HG03064 (cell line): ENCODE measurements around the gene HUS1.
"Not testable (repeated sequence)": the region's sequence is repeated elsewhere in the genome, so short reads cannot be mapped to it uniquely, and the experiment has no call there.

Experiments used
- ATAC-seq: cut with Tn5 transposase; IDR thresholded peaks from one replicate; pipeline ENCODE4 v1.9.1; 2021; ENCODE audit warnings: low read depth; ENCODE audit not compliant: unreplicated experiment

Gene HUS1

GRCh38 chr7:47980648-47981047 is 1.2 kb upstream of the HUS1 start:
- ATAC-seq = not testable (repeated sequence)

- no peak for ATAC-seq
These were observed 392 bp upstream of the HUS1 start for GRCh38 chr7:47979832-47980181.

GRCh38 chr7:47978790-47979144 is 648 bp downstream of the HUS1 start:
- no peak for ATAC-seq

- no peak for ATAC-seq
These were observed 5.7 kb downstream of the HUS1 start for GRCh38 chr7:47973739-47974138.

- no peak for ATAC-seq
These were observed 8.7 kb downstream of the HUS1 start for GRCh38 chr7:47970761-47971160.

- no peak for ATAC-seq
These were observed 10.3 kb downstream of the HUS1 start for GRCh38 chr7:47968847-47969774.

GRCh38 chr7:47967708-47968107 is 11.7 kb downstream of the HUS1 start:
- ATAC-seq = no peak

GRCh38 chr7:47967123-47967522 is 12.3 kb downstream of the HUS1 start:
- ATAC-seq = no peak

- no peak for ATAC-seq
These were observed 14.0 kb downstream of the HUS1 start for GRCh38 chr7:47965456-47965855.

GRCh38 chr7:47962262-47962661 is 17.2 kb downstream of the HUS1 start:
- ATAC-seq = no peak

- no peak for ATAC-seq
These were observed 22.3 kb downstream of the HUS1 start for GRCh38 chr7:47957156-47957555.

- ATAC-seq = no peak
These were observed 23.2 kb downstream of the HUS1 start for GRCh38 chr7:47956220-47956619.

- no peak for ATAC-seq
These were observed 25.0 kb downstream of the HUS1 start for GRCh38 chr7:47954231-47954911.

- no peak for ATAC-seq
These were observed 25.6 kb downstream of the HUS1 start for GRCh38 chr7:47953822-47954221.

GRCh38 chr7:47952224-47952623 is 27.2 kb downstream of the HUS1 start:
- ATAC-seq = no peak

GRCh38 chr7:47951374-47951773 is 28.0 kb downstream of the HUS1 start:
- no peak for ATAC-seq

GRCh38 chr7:47950714-47951113 is 28.7 kb downstream of the HUS1 start:
- ATAC-seq = no peak

GRCh38 chr7:47949703-47950102 is 29.7 kb downstream of the HUS1 start:
- no peak for ATAC-seq

GRCh38 chr7:47948141-47948790 is 31.1 kb downstream of the HUS1 start, which contains the start of gene PKD1L1:
Gene PKD1L1, minus strand, starts transcription at chr7:47948466. Its CDS starts 26 bp downstream, at chr7:47948440.
- ATAC-seq = no peak

GRCh38 chr7:47947355-47947749 is 32.1 kb downstream of the HUS1 start:
- no peak for ATAC-seq

GRCh38 chr7:47946581-47947354 is 32.6 kb downstream of the HUS1 start:
- ATAC-seq = no peak
